ENCODE data around the gene PSME4.

PSME4 gene

GRCh38 chr2:53987336-53987921 lies 16.6 kb upstream of the PSME4 start:
- H3K27me3 ChIP-seq (ENCODE audit: insufficient read depth, poor library complexity, severe bottlenecking), result no peaks in the 10 kb centered on the region
- DNase-seq (ENCODE audit: low read depth in 1 of 2, low spot score in 1 of 2), result no peak
- no peak overlapping the region for H3K4me3 ChIP-seq (replicated peaks; ENCODE audit: insufficient read depth, low read length)
- no peak overlapping the region for H3K27ac ChIP-seq (replicated peaks)
- TF ChIP-seq GABPA (IDR thresholded peaks at IDR 0.05; ENCODE audit: low read depth) (no peak), POLR2AphosphoS5 (IDR thresholded peaks at IDR 0.05; ENCODE audit: low read depth) (no peak), CTCF (IDR thresholded peaks at IDR 0.05; ENCODE audit: insufficient read depth, low read length) (no peak), SPI1 (IDR thresholded peaks at IDR 0.05; ENCODE audit: borderline replicate concordance, low read depth) (no peak)
- TF ChIP-seq, protein P1, sequence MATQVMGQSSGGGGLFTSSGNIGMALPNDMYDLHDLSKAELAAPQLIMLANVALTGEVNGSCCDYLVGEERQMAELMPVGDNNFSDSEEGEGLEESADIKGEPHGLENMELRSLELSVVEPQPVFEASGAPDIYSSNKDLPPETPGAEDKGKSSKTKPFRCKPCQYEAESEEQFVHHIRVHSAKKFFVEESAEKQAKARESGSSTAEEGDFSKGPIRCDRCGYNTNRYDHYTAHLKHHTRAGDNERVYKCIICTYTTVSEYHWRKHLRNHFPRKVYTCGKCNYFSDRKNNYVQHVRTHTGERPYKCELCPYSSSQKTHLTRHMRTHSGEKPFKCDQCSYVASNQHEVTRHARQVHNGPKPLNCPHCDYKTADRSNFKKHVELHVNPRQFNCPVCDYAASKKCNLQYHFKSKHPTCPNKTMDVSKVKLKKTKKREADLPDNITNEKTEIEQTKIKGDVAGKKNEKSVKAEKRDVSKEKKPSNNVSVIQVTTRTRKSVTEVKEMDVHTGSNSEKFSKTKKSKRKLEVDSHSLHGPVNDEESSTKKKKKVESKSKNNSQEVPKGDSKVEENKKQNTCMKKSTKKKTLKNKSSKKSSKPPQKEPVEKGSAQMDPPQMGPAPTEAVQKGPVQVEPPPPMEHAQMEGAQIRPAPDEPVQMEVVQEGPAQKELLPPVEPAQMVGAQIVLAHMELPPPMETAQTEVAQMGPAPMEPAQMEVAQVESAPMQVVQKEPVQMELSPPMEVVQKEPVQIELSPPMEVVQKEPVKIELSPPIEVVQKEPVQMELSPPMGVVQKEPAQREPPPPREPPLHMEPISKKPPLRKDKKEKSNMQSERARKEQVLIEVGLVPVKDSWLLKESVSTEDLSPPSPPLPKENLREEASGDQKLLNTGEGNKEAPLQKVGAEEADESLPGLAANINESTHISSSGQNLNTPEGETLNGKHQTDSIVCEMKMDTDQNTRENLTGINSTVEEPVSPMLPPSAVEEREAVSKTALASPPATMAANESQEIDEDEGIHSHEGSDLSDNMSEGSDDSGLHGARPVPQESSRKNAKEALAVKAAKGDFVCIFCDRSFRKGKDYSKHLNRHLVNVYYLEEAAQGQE (IDR thresholded peaks at IDR 0.05; ENCODE audit: insufficient replicate concordance, low read depth), result no peak

DNA sequence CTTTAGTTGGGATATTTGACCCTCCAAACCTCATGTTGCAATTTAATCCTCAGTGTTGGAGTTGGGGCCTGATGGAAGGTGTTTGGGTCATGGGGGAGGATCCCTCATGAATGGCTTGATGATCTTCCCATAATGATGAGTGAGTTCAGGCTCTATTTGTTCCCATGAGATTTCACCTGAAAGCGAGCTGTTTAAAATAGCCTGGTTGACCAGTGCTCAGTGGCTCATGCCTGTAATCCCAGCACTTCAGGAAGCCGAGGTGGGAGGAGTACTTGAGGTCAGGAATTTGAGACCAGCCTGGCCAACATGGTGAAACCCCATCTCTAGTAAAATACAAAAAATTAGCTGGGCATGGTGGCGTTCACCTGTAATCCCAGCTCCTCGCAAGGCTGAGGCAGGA lies 14.9 kb upstream of the PSME4 start:
- Histone ChIP-seq H3K27me3 (ENCODE audit: insufficient read depth, poor library complexity, severe bottlenecking) (no peaks in the 10 kb centered on the region), H3K27ac (replicated peaks) (no peak overlapping the region), H3K4me3 (replicated peaks; ENCODE audit: insufficient read depth, low read length) (no peak overlapping the region)
- TF ChIP-seq CTCF (IDR thresholded peaks at IDR 0.05; ENCODE audit: insufficient read depth, low read length) (no peak), POLR2AphosphoS5 (IDR thresholded peaks at IDR 0.05; ENCODE audit: low read depth) (no peak), SPI1 (IDR thresholded peaks at IDR 0.05; ENCODE audit: borderline replicate concordance, low read depth) (no peak), GABPA (IDR thresholded peaks at IDR 0.05; ENCODE audit: low read depth) (no peak)
- TF ChIP-seq, protein P1 (IDR thresholded peaks at IDR 0.05; ENCODE audit: insufficient replicate concordance, low read depth), result no peak
- DNase-seq (ENCODE audit: low read depth in 1 of 2, low spot score in 1 of 2), result no peak

DNA sequence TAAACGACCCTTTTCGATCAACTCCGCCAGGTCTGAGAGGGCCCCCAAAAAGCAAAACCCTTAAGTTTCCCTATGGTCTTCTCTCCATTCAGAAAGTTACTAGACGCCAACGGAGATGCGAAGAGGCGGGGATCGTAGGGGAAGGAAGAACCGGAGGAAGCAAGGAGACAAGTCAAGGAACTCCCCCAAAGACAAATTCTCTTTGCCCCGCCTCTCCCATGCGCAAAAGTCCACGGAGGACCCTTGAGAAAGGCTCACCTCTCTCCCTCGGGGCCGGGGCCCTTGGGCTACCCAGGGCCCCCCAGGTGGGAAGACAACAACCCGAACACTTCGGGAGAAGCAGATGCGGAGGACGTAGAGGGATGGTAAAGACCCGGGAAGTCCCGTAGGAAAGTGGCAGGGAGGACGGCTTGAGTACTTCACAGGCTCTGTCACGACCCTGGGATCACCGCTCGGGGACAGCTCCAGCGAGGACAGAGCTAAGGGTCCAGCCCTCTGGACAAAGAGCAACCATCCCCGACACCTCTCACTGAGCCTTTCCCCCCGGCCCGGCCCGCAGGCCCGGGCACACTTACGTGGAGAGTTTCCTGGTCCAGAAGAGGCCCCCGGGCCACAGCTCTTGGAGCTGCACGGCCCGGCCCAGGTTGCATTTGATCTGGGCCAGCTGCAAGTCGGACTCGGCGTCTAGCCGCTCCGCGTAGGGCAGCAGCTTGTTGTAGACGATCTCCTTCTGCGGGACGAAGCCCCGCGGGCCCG lies 647 bp downstream of the PSME4 start:
- TF ChIP-seq CTCF (IDR thresholded peaks at IDR 0.05; ENCODE audit: insufficient read depth, low read length) (no peak), POLR2AphosphoS5 (IDR thresholded peaks at IDR 0.05; ENCODE audit: low read depth) (no peak), GABPA (IDR thresholded peaks at IDR 0.05; ENCODE audit: low read depth) (no peak), SPI1 (IDR thresholded peaks at IDR 0.05; ENCODE audit: borderline replicate concordance, low read depth) (no peak)
- TF ChIP-seq, protein P1 (IDR thresholded peaks at IDR 0.05; ENCODE audit: insufficient replicate concordance, low read depth), result no peak
- Histone ChIP-seq H3K27me3 (ENCODE audit: insufficient read depth, poor library complexity, severe bottlenecking) (no peaks in the 10 kb centered on the region), H3K27ac (replicated peaks) (peak overlapping the region; percentile 87), H3K4me3 (replicated peaks; ENCODE audit: insufficient read depth, low read length) (peak overlapping the region; percentile 73)
- peak in 1 of 2 experiments; percentile 50 for DNase-seq (ENCODE audit: low read depth in 1 of 2, low spot score in 1 of 2)
